SK-N-SH (cell line): ENCODE measurements around the gene SETBP1.

Experiments
- GATA2 ChIP-seq: sonication (generic); formaldehyde crosslinking; IDR thresholded peaks from 2 replicates; pipeline ENCODE4 v1.5.0; 2020; ENCODE audit warnings: mild to moderate bottlenecking, missing genetic modification reagents
- RCOR1 ChIP-seq: fragments of 150-350 bp; IDR thresholded peaks from 2 replicates; pipeline ENCODE4 v1.6.1; 2017; ENCODE audit warnings: antibody characterized with exemption, low read length
- TCF12 ChIP-seq: IDR thresholded peaks from 2 replicates; pipeline ENCODE4 v1.4.0; 2012
- TF ChIP-seq, protein P1 (sequence below): fragments of 200-600 bp; sonication (generic); IDR thresholded peaks from 2 replicates; pipeline ENCODE4 v1.6.1; 2017; ENCODE audit warnings: antibody characterized with exemption, mild to moderate bottlenecking, moderate library complexity

DNA sequence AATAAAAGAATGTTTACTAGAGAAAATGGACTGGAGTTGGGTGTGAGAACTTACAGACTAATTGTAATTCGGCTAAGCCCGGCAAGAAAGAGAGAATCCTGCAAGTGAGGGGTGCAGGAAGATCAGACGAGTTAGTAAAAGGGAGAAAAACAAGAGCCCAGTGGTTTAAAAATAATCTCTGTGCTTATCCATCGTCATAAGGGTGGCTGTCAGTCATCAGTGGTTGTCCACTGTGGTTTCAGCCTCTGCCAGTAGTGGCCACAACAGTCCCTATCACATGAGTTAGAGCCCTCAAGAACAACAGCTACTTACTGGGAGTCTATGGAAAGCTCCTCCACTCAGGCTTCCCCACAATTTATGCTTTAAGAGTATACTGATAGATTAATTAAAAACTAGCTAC, 239.8 kb downstream of the SETBP1 start:
- no peak for TF ChIP-seq RCOR1
- TF ChIP-seq TCF12, result no peak
- TF ChIP-seq, protein P1, sequence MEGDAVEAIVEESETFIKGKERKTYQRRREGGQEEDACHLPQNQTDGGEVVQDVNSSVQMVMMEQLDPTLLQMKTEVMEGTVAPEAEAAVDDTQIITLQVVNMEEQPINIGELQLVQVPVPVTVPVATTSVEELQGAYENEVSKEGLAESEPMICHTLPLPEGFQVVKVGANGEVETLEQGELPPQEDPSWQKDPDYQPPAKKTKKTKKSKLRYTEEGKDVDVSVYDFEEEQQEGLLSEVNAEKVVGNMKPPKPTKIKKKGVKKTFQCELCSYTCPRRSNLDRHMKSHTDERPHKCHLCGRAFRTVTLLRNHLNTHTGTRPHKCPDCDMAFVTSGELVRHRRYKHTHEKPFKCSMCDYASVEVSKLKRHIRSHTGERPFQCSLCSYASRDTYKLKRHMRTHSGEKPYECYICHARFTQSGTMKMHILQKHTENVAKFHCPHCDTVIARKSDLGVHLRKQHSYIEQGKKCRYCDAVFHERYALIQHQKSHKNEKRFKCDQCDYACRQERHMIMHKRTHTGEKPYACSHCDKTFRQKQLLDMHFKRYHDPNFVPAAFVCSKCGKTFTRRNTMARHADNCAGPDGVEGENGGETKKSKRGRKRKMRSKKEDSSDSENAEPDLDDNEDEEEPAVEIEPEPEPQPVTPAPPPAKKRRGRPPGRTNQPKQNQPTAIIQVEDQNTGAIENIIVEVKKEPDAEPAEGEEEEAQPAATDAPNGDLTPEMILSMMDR, result no peak
- no peak for TF ChIP-seq GATA2 (CRISPR knock-in tag)
